ENCODE data around the gene TBC1D22A. TPM values are rescaled to one million over a fixed set of nuclear protein-coding genes. Genes with fewer than 3 reads are reported as not detected.
A peak's percentile ranks its signal among the peaks of the same experiment; 100 is the strongest.

TBC1D22A gene
- total RNA-seq, 1 donor = 16.7 TPM

GRCh38 chr22:46752286-46752987 lies 10.0 kb upstream of the TBC1D22A start:
- no peak for DNase-seq (ENCODE audit: low read depth in 2 of 3, low spot score in 2 of 3)

GRCh38 chr22:46752988-46753310 lies 9.5 kb upstream of the TBC1D22A start:
- DNase-seq (ENCODE audit: low read depth in 2 of 3, low spot score in 2 of 3) = no peak

- no peak for DNase-seq (ENCODE audit: low read depth in 2 of 3, low spot score in 2 of 3)
Measured at GRCh38 chr22:46753360-46753759, 9.1 kb upstream of the TBC1D22A start.

GRCh38 chr22:46753761-46754109 lies 8.7 kb upstream of the TBC1D22A start:
- no peak for DNase-seq (ENCODE audit: low read depth in 2 of 3, low spot score in 2 of 3)

- peak in 2 of 3 donors; percentile 96 to 98 for DNase-seq (ENCODE audit: low read depth in 2 of 3, low spot score in 2 of 3)
Measured at GRCh38 chr22:46754110-46754799, 8.2 kb upstream of the TBC1D22A start.

GRCh38 chr22:46754826-46755225 lies 7.6 kb upstream of the TBC1D22A start:
- no peak for DNase-seq (ENCODE audit: low read depth in 2 of 3, low spot score in 2 of 3)

- DNase-seq (ENCODE audit: low read depth in 2 of 3, low spot score in 2 of 3) = no peak
Measured at GRCh38 chr22:46755525-46755924, 6.9 kb upstream of the TBC1D22A start.

GRCh38 chr22:46756097-46756496 lies 6.4 kb upstream of the TBC1D22A start:
- DNase-seq (ENCODE audit: low read depth in 2 of 3, low spot score in 2 of 3) = no peak

- no peak for DNase-seq (ENCODE audit: low read depth in 2 of 3, low spot score in 2 of 3)
Measured at GRCh38 chr22:46757104-46757503, 5.3 kb upstream of the TBC1D22A start.

GRCh38 chr22:46758121-46758520 lies 4.3 kb upstream of the TBC1D22A start:
- no peak for DNase-seq (ENCODE audit: low read depth in 2 of 3, low spot score in 2 of 3)

GRCh38 chr22:46758867-46759290 lies 3.6 kb upstream of the TBC1D22A start:
- DNase-seq (ENCODE audit: low read depth in 2 of 3, low spot score in 2 of 3) = peak in 2 of 3 donors; percentile 57 to 78

GRCh38 chr22:46761017-46761416 lies 1.4 kb upstream of the TBC1D22A start:
- no peak for DNase-seq (ENCODE audit: low read depth in 2 of 3, low spot score in 2 of 3)

- DNase-seq (ENCODE audit: low read depth in 2 of 3, low spot score in 2 of 3) = no peak
Measured at GRCh38 chr22:46761539-46762237, 762 bp upstream of the TBC1D22A start.

GRCh38 chr22:46763051-46763705 lies 728 bp downstream of the TBC1D22A start:
- peak in 2 of 3 donors; percentile 37 to 50 for DNase-seq (ENCODE audit: low read depth in 2 of 3, low spot score in 2 of 3)

GRCh38 chr22:46764140-46764680 lies 1.8 kb downstream of the TBC1D22A start:
- no peak for DNase-seq (ENCODE audit: low read depth in 2 of 3, low spot score in 2 of 3)

- no peak for DNase-seq (ENCODE audit: low read depth in 2 of 3, low spot score in 2 of 3)
Measured at GRCh38 chr22:46764779-46765485, 2.5 kb downstream of the TBC1D22A start.

- DNase-seq (ENCODE audit: low read depth in 2 of 3, low spot score in 2 of 3) = no peak
Measured at GRCh38 chr22:46766611-46767010, 4.2 kb downstream of the TBC1D22A start.

- no peak for DNase-seq (ENCODE audit: low read depth in 2 of 3, low spot score in 2 of 3)
Measured at GRCh38 chr22:46767249-46767985, 5.0 kb downstream of the TBC1D22A start.

GRCh38 chr22:46769191-46769675 lies 6.8 kb downstream of the TBC1D22A start:
- no peak for DNase-seq (ENCODE audit: low read depth in 2 of 3, low spot score in 2 of 3)

GRCh38 chr22:46769706-46770105 lies 7.3 kb downstream of the TBC1D22A start:
- DNase-seq (ENCODE audit: low read depth in 2 of 3, low spot score in 2 of 3) = no peak
